Measurements from ENCODE around the gene NCAM1. TPM values are rescaled to one million over a fixed set of nuclear protein-coding genes. Genes with fewer than 3 reads are reported as not detected.

Gene NCAM1
- total and polyA plus RNA-seq, 2 of the 13 experiments (the other 11 are each of a cell fraction or from before 2014, with no cell fraction given) = 0.05 TPM; not detected in 1

DNA sequence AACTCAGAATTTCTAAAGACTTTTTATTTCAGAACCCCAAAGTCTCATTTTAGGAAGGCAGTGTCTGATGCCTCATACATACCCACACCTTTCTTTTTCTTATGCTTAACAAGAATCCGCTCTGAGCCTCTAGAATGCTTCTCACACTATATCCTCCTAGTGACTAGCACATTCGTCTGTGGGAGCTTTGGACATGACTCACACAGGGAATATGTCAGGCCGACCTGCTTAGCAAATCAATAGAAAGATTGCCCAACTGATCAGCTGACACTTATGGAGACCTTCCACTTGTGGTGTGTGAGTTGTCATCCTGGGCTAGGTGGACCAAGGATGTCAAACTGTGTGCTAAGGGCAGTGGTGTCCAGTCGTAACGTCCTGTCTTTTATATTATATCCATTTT is 223.3 kb downstream of the NCAM1 start:
- Histone ChIP-seq H3K27me3 (ENCODE audit: control insufficient read depth in 1 of 2, insufficient read depth in 2 of 2, low read length in 2 of 2) (peaks cover 0 to 21% of the 10 kb centered on the region in 2 experiments; a peak in 3 of 5 replicates), H4K20me1 (ENCODE audit: insufficient read depth, low read length) (no peaks in the 10 kb centered on the region), H3K27ac (ENCODE audit: extremely low read length, insufficient read depth, low read length) (no peak overlapping the region), H3K4me2 (ENCODE audit: low read depth, low read length) (no peak overlapping the region), H3K4me1 (ENCODE audit: insufficient read depth, low read length) (no peaks in the 10 kb centered on the region), H3K9ac (ENCODE audit: insufficient read depth, low read depth, low read length) (no peak overlapping the region), H2AFZ (ENCODE audit: low read length) (no peak overlapping the region), H3K9me3 (ENCODE audit: low read length) (no peaks in the 10 kb centered on the region), H3K79me2 (ENCODE audit: insufficient read depth, low read length) (no peaks in the 10 kb centered on the region), H3K36me3 (replicated peaks in 1 of 2; ENCODE audit: control insufficient read depth in 1 of 2, insufficient read depth in 2 of 2, low read length in 2 of 2) (no peaks in the 10 kb centered on the region), H3K4me3 (replicated peaks in 1 of 3; ENCODE audit: insufficient read depth in 1 of 3, low read depth in 2 of 3, low read length in 3 of 3) (no peak overlapping the region)
- DNase-seq (ENCODE audit: low spot score) (peak; percentile 35), FAIRE-seq (no peak), ATAC-seq (peak; percentile 70)
- intact Hi-C loops (cut with micrococcal nuclease; ENCODE audit: unreplicated experiment) = no loop called here
- no TSS peak for BruUV-seq (replicated peaks)
- in situ Hi-C loops (cut with HindIII; ENCODE audit: extremely low pct_ligation_motif_present, low pct_unique_long_range_greater_than_20kb) = no loop called here
- ChIA-PET POLR2A (no interaction called here), CTCF (ENCODE audit: low intra/inter-chr PET ratio, low total read pairs) (no interaction called here)
- WGBS (ENCODE audit: low lambda C conversion rate) = 10% methylated on average over 5 of the region's 5 CpGs
- no peak for TF ChIP-seq ZSCAN5A (CRISPR knock-in tag; IDR thresholded peaks at IDR 0.05; ENCODE audit: borderline replicate concordance)
- TF ChIP-seq ZNF274 (CRISPR knock-in tag; IDR thresholded peaks at IDR 0.05) = no peak
- no peak for TF ChIP-seq ZNF101 (CRISPR knock-in tag; IDR thresholded peaks at IDR 0.05; ENCODE audit: borderline replicate concordance, low read depth)
- no peak for TF ChIP-seq LCORL (IDR thresholded peaks at IDR 0.05)
- TF ChIP-seq LCORL (CRISPR knock-in tag; IDR thresholded peaks at IDR 0.05) = no peak
- TF ChIP-seq PAF1 (CRISPR knock-in tag; IDR thresholded peaks at IDR 0.05) = no peak
- TF ChIP-seq, protein P1, sequence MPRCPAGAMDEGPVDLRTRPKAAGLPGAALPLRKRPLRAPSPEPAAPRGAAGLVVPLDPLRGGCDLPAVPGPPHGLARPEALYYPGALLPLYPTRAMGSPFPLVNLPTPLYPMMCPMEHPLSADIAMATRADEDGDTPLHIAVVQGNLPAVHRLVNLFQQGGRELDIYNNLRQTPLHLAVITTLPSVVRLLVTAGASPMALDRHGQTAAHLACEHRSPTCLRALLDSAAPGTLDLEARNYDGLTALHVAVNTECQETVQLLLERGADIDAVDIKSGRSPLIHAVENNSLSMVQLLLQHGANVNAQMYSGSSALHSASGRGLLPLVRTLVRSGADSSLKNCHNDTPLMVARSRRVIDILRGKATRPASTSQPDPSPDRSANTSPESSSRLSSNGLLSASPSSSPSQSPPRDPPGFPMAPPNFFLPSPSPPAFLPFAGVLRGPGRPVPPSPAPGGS (CRISPR knock-in tag; IDR thresholded peaks at IDR 0.05) = no peak
- TF ChIP-seq IKZF1 (IDR thresholded peaks at IDR 0.05) = no peak
- no peak for TF ChIP-seq PHF8 (CRISPR knock-in tag; IDR thresholded peaks at IDR 0.05)
- TF ChIP-seq NFRKB (IDR thresholded peaks at IDR 0.05) = no peak
- no peak for TF ChIP-seq ZNF792 (CRISPR knock-in tag; IDR thresholded peaks at IDR 0.05)
- TF ChIP-seq NCOA5 (CRISPR knock-in tag; IDR thresholded peaks at IDR 0.05) = no peak
- no peak for TF ChIP-seq ARNT2 (CRISPR knock-in tag; IDR thresholded peaks at IDR 0.05; ENCODE audit: low read depth)
- TF ChIP-seq ZNF576 (CRISPR knock-in tag; IDR thresholded peaks at IDR 0.05) = no peak
- TF ChIP-seq ZNF737 (CRISPR knock-in tag; IDR thresholded peaks at IDR 0.05; ENCODE audit: borderline replicate concordance) = no peak
- TF ChIP-seq, protein P2, sequence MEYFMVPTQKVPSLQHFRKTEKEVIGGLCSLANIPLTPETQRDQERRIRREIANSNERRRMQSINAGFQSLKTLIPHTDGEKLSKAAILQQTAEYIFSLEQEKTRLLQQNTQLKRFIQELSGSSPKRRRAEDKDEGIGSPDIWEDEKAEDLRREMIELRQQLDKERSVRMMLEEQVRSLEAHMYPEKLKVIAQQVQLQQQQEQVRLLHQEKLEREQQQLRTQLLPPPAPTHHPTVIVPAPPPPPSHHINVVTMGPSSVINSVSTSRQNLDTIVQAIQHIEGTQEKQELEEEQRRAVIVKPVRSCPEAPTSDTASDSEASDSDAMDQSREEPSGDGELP (IDR thresholded peaks at IDR 0.05; ENCODE audit: borderline replicate concordance, low read depth) = peak; percentile 76; the same call in 1 of the 2 replicates
- no peak for TF ChIP-seq MIXL1 (CRISPR knock-in tag; IDR thresholded peaks at IDR 0.05)
- TF ChIP-seq RAD51 (IDR thresholded peaks at IDR 0.05; ENCODE audit: borderline replicate concordance) = no peak
- TF ChIP-seq CEBPG (CRISPR knock-in tag; IDR thresholded peaks at IDR 0.05) = peak; percentile 60; the same call in 1 of the 2 replicates
- TF ChIP-seq ZNF326 (CRISPR knock-in tag; IDR thresholded peaks at IDR 0.05; ENCODE audit: borderline replicate concordance) = no peak
- TF ChIP-seq ZNF777 (CRISPR knock-in tag; IDR thresholded peaks at IDR 0.05) = no peak
- TF ChIP-seq ZNF567 (CRISPR knock-in tag; IDR thresholded peaks at IDR 0.05; ENCODE audit: borderline replicate concordance) = no peak
- no peak for TF ChIP-seq NFE2L2 (IDR thresholded peaks at IDR 0.05; ENCODE audit: low read length)
- TF ChIP-seq RCOR2 (CRISPR knock-in tag; IDR thresholded peaks at IDR 0.05) = no peak
- TF ChIP-seq ZSCAN25 (CRISPR knock-in tag; IDR thresholded peaks at IDR 0.05) = no peak
- no peak for TF ChIP-seq TBL1XR1 (IDR thresholded peaks at IDR 0.05; ENCODE audit: borderline replicate concordance, low read length, partially characterized antibody)
- TF ChIP-seq ZNF720 (CRISPR knock-in tag; IDR thresholded peaks at IDR 0.05) = no peak
- TF ChIP-seq REL (CRISPR knock-in tag; conservative IDR thresholded peaks at IDR 0.05) = no peak
